Measurements from ENCODE around the gene DCUN1D3. TPM values are rescaled to one million over a fixed set of nuclear protein-coding genes. Genes with fewer than 3 reads are reported as not detected.

Gene DCUN1D3
- total RNA-seq, 3 donors from 2014 or later = 10.0 to 21.5 (median 12.2) TPM

DNA sequence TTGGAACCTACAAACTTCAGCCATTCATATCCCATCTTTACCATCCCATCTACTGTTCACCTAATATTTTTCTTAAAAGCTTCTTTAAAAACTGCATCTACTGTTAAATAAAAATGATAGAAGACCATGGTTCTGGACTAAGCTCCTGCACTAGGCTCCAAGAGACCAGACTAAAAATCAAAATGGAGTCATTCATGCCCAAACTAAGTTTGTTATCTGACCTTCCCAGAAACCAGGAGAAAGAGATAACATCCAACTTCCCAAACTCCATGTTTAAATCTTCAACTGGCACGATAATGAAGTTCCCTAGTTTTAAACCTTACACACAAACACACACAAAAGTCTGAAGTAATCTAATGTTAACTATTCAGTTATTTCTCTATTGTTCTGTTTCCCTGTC is 13.8 kb downstream of the DCUN1D3 start:
- TF ChIP-seq, protein P1, sequence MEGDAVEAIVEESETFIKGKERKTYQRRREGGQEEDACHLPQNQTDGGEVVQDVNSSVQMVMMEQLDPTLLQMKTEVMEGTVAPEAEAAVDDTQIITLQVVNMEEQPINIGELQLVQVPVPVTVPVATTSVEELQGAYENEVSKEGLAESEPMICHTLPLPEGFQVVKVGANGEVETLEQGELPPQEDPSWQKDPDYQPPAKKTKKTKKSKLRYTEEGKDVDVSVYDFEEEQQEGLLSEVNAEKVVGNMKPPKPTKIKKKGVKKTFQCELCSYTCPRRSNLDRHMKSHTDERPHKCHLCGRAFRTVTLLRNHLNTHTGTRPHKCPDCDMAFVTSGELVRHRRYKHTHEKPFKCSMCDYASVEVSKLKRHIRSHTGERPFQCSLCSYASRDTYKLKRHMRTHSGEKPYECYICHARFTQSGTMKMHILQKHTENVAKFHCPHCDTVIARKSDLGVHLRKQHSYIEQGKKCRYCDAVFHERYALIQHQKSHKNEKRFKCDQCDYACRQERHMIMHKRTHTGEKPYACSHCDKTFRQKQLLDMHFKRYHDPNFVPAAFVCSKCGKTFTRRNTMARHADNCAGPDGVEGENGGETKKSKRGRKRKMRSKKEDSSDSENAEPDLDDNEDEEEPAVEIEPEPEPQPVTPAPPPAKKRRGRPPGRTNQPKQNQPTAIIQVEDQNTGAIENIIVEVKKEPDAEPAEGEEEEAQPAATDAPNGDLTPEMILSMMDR (IDR thresholded peaks at IDR 0.05) = no peak
- Histone ChIP-seq H3K4me1 (ENCODE audit: low read depth) (peaks cover 39% of the 10 kb centered on the region), H3K4me3 (no peak overlapping the region), H3K36me3 (ENCODE audit: low read depth) (no peaks in the 10 kb centered on the region), H3K9me3 (no peaks in the 10 kb centered on the region)
- no peak for DNase-seq
- no peak for ATAC-seq
- intact Hi-C loops (cut with DNase I, micrococcal nuclease) = no loop called here

GRCh38 chr16:20884240-20884556 is 16.0 kb downstream of the DCUN1D3 start:
- TF ChIP-seq, protein P1 (IDR thresholded peaks at IDR 0.05) = no peak
- no peaks in the 10 kb centered on the region for H3K9me3 ChIP-seq
- peaks cover 35% of the 10 kb centered on the region for H3K4me1 ChIP-seq (ENCODE audit: low read depth)
- intact Hi-C loops (cut with DNase I, micrococcal nuclease) = no loop called here
- H3K4me3 ChIP-seq = no peak overlapping the region
- no peak for ATAC-seq
- H3K36me3 ChIP-seq (ENCODE audit: low read depth) = no peaks in the 10 kb centered on the region
- DNase-seq = no peak

DNA sequence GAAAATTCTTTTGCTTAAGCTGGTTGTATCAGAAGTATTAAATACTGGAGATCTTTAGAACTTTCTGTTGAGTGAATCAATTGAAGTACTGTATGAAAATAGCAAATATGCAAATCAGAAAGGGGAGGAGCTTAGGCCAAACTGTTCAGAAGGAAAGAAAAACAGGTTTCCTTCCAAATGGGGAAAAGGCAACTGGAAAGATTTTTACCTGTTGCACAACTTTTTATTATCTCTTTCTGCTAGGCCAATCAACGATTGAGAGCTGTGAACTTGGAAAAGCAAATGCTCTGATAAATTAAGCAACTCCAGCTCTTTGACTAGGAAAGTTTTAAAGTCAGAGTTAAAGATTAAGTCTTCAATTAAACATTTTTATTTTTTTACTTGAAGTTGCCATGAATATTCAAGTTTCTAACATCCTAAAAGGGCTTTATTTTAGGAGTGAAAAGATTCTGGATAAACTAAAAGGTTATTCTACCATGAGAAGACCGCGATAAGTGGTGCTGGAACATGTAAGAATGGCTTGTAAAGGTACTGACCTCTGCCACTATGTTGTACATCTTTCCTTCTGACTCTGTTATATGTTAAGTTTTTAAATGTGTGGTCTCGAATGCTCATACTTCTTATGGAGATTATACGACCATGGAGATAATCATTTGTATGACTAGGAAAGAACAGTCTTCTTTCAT is 16.5 kb downstream of the DCUN1D3 start:
- TF ChIP-seq, protein P1 (IDR thresholded peaks at IDR 0.05) = no peak
- no peaks in the 10 kb centered on the region for H3K36me3 ChIP-seq (ENCODE audit: low read depth)
- intact Hi-C loops (cut with DNase I, micrococcal nuclease) = no loop called here
- no peaks in the 10 kb centered on the region for H3K9me3 ChIP-seq
- DNase-seq (no peak), ATAC-seq (peak; percentile 63)
- H3K4me3 ChIP-seq = no peak overlapping the region
- peaks cover 34% of the 10 kb centered on the region for H3K4me1 ChIP-seq (ENCODE audit: low read depth)

DNA sequence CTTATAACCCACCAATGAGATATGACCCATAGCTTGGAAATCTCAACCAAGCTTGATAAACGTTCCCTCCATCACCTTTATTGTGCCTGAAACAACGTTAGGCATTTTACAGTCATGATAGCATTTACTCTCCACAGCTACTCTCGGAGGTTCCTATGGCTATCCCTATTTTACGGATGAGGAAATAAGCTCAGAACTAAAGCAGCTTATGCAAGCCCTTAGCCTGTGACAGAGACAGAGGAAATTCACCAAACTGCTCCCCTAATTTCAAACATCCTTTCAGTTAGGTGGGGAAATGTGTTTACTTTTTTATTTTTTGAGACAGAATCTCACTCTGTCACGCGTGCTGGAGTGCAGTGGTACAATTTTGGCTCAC is 18.7 kb downstream of the DCUN1D3 start:
- intact Hi-C loops (cut with DNase I, micrococcal nuclease) = no loop called here
- no peaks in the 10 kb centered on the region for H3K9me3 ChIP-seq
- ATAC-seq = peak; percentile 69
- no peak for DNase-seq
- TF ChIP-seq, protein P1 (IDR thresholded peaks at IDR 0.05) = no peak
- no peaks in the 10 kb centered on the region for H3K36me3 ChIP-seq (ENCODE audit: low read depth)
- no peak overlapping the region for H3K4me3 ChIP-seq
- H3K4me1 ChIP-seq (ENCODE audit: low read depth) = peaks cover 26% of the 10 kb centered on the region

DNA sequence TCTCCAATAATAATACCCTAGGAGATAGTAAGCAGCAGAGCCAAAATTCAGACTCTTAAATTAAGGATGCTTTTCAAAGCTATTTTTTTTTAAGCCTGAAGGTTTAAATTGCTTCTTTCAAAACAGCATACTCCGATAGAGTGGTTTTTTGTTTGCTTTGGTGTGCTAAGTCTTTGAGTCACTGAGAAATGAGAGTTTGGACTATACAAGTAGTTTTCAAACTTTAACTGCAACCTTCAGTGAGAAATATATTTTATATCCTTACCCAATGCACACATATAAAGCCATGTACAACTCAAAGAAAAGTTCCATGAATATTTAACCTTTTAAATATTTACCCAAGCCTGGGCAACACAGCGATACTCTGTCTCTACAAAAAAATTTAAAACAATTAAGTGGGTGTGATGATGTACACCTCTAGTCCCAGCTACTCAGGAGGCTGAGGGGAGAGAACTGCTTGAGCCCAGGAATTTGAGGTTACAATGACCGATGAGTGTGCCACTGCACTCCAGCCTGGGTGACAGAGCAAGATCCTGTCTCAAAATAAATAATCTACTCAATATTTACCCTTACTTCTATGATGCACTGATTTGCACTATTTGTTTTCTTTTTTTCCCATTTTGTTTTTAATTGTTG is 19.2 kb downstream of the DCUN1D3 start:
- TF ChIP-seq, protein P1 (IDR thresholded peaks at IDR 0.05) = no peak
- DNase-seq (no peak), ATAC-seq (peak; percentile 51)
- H3K4me3 ChIP-seq = no peak overlapping the region
- H3K36me3 ChIP-seq (ENCODE audit: low read depth) = no peaks in the 10 kb centered on the region
- peaks cover 26% of the 10 kb centered on the region for H3K4me1 ChIP-seq (ENCODE audit: low read depth)
- intact Hi-C loops (cut with DNase I, micrococcal nuclease) = no loop called here
- H3K9me3 ChIP-seq = no peaks in the 10 kb centered on the region

Measured in mucosa of descending colon (tissue), 3 donors.